ENCODE measurements around the gene FBXL7.

- TF ChIP-seq CTCF (conservative IDR thresholded peaks at IDR 0.05) = no peak
- TF ChIP-seq ZFX (IDR thresholded peaks at IDR 0.05) = no peak
These were observed 352.2 kb downstream of the FBXL7 start for GRCh38 chr5:15852217-15852616.

All from C4-2B (cell line).